Kidney (tissue), 14 donors: ENCODE results near the gene TMEM69. TPM values are rescaled to one million over a fixed set of nuclear protein-coding genes. Genes with fewer than 3 reads are reported as not detected.

Source experiments
- DNase-seq, 5 donors: peaks; one replicate each; pipeline ENCODE4 v3.0.0-alpha.2; 2013 to 2020
- FAIRE-seq: peaks from 2 replicates; lab custom pipeline; 2012; peaks lifted over from hg19 to GRCh38; lab: Jason Lieb, UNC
- H3K27ac ChIP-seq, 2 donors: one replicate each; pipeline ENCODE4 v1.7.0; 2013; ENCODE audit warnings: low read depth in 2 of 2, low read length in 2 of 2, inconsistent platforms in 1 of 2
- H3K27me3 ChIP-seq: one replicate; pipeline ENCODE4 v1.7.1; 2013; ENCODE audit warnings: low read length, inconsistent platforms; ENCODE audit not compliant: control insufficient read depth, insufficient read depth
- H3K36me3 ChIP-seq, 3 donors: one replicate each; pipeline versions ENCODE4 v1.7.0 to v1.7.1; 2013; ENCODE audit warnings: low read length in 3 of 3, control low read depth in 1 of 3, inconsistent platforms in 1 of 3; ENCODE audit not compliant: insufficient read depth in 3 of 3, control insufficient read depth in 2 of 3
- H3K4me1 ChIP-seq, 3 donors: one replicate each; pipeline versions ENCODE4 v1.7.0 to v1.7.1; 2013; ENCODE audit warnings: low read length in 3 of 3, inconsistent platforms in 1 of 3, low read depth in 1 of 3; ENCODE audit not compliant: control insufficient read depth in 2 of 3, insufficient read depth in 2 of 3
- H3K4me3 ChIP-seq, 3 donors: one replicate each; pipeline versions ENCODE4 v1.7.0 to v1.8.1; 2013; ENCODE audit warnings: low read length in 3 of 3, control low read depth in 1 of 3, inconsistent platforms in 1 of 3
- H3K9ac ChIP-seq, 3 donors: one replicate each; pipeline versions ENCODE4 v1.7.0 to v1.7.1; 2013; ENCODE audit warnings: low read length in 3 of 3, control low read depth in 1 of 3, inconsistent platforms in 1 of 3
- H3K9me3 ChIP-seq, 3 donors: one replicate each; pipeline versions ENCODE4 v1.7.0 to v1.7.1; 2013; ENCODE audit warnings: low read length in 3 of 3, control low read depth in 1 of 3, inconsistent platforms in 1 of 3; ENCODE audit not compliant: control insufficient read depth in 2 of 3, insufficient read depth in 1 of 3
- intact Hi-C: fragments of 100-400 bp; cut with DNase I; formaldehyde crosslinking; loops from one replicate; pipeline ENCODE4 v1.11.1; 2022
- polyA plus RNA-seq: library from polyadenylated mRNA; stranded (reverse); fragments of 350-450 nt; fragmentation: Illumina TruSeq; extraction: RNeasy Lipid Tissue Mini Kit (QIAGEN cat#74804); gene quantifications from one replicate; pipeline ENCODE4 v1.2.3, GENCODE V29; 2014; ENCODE audit warnings: low read depth, low replicate concordance; ENCODE audit not compliant: insufficient read depth
- total RNA-seq: library from RNA; stranded (reverse); fragmentation: NEBNext Ultra II Directional; extraction: Animal tissue kit (Norgen Biotek cat#: 25700); gene quantifications from one replicate; pipeline ENCODE4 v1.2.1, GENCODE V29; 2021
- TF ChIP-seq, protein P1 (sequence below): IDR thresholded peaks from 3 replicates; pipeline ENCODE4 v1.5.1; 2012; ENCODE audit warnings: mild to moderate bottlenecking, moderate library complexity, borderline replicate concordance; ENCODE audit not compliant: insufficient read depth; ENCODE audit errors: extremely low read depth
- donor health status: control.
- donor health status: control.
- donor health status: control.
- donor health status: control.
- donor health status: control.
- donor health status: DM: yes; HTN: yes; CAD: no.
- donor health status: Normal renal cell carcinoma (clear cell type).

Gene TMEM69
- total and polyA plus RNA-seq, 2 donors from 2014 or later: 21.7 to 23.1 TPM

DNA sequence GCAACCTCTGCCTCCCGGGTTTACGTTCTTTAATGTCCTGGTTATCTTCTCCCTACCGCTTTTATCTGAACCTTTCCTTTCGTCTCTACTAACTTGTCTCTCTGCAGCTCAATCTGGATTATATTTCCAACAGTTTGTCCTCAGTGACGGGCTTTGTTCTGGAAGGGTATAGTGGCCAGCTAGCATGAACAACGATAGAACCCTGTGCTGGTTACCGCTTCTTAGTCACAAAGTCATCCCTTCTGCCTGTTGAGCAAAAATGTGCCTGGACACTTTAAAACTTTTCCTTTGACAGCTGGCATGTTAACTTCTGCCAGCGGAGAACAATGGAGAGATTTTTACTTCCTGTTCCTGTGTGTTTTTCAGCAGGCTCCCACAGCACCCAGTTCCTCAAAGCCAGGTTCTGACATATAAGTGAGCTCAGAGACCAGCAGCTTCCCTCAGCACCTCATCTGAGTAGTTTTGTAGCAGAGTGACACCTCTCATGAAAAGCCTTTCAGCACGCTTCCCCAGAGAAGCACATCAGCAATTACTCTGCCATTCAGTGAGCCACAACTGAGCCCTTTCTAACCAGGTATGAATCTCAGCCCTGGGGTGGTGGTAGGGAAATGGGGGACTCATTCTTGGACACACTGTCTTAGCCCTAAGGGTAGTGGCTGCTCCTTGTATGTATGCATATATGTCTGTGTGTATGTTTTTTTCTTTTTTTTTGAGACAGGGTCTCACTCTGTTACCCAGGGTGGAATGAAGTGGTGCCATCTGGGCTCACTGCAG is 40.5 kb upstream of the TMEM69 start:
- Histone ChIP-seq H3K9me3 (no peaks in the 10 kb centered on the region), H3K4me3 (no peak overlapping the region), H3K9ac (no peak overlapping the region), H3K27ac (no peak overlapping the region), H3K27me3 (no peaks in the 10 kb centered on the region), H3K36me3 (peaks cover 11 to 14% (median 12%) of the 10 kb centered on the region in 3 donors), H3K4me1 (peaks cover 0 to 7% (median 0%) of the 10 kb centered on the region in 3 donors)
- FAIRE-seq: no peak
- TF ChIP-seq, protein P1, sequence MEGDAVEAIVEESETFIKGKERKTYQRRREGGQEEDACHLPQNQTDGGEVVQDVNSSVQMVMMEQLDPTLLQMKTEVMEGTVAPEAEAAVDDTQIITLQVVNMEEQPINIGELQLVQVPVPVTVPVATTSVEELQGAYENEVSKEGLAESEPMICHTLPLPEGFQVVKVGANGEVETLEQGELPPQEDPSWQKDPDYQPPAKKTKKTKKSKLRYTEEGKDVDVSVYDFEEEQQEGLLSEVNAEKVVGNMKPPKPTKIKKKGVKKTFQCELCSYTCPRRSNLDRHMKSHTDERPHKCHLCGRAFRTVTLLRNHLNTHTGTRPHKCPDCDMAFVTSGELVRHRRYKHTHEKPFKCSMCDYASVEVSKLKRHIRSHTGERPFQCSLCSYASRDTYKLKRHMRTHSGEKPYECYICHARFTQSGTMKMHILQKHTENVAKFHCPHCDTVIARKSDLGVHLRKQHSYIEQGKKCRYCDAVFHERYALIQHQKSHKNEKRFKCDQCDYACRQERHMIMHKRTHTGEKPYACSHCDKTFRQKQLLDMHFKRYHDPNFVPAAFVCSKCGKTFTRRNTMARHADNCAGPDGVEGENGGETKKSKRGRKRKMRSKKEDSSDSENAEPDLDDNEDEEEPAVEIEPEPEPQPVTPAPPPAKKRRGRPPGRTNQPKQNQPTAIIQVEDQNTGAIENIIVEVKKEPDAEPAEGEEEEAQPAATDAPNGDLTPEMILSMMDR: no peak
- intact Hi-C loops: no loop called here
- no peak for DNase-seq

DNA sequence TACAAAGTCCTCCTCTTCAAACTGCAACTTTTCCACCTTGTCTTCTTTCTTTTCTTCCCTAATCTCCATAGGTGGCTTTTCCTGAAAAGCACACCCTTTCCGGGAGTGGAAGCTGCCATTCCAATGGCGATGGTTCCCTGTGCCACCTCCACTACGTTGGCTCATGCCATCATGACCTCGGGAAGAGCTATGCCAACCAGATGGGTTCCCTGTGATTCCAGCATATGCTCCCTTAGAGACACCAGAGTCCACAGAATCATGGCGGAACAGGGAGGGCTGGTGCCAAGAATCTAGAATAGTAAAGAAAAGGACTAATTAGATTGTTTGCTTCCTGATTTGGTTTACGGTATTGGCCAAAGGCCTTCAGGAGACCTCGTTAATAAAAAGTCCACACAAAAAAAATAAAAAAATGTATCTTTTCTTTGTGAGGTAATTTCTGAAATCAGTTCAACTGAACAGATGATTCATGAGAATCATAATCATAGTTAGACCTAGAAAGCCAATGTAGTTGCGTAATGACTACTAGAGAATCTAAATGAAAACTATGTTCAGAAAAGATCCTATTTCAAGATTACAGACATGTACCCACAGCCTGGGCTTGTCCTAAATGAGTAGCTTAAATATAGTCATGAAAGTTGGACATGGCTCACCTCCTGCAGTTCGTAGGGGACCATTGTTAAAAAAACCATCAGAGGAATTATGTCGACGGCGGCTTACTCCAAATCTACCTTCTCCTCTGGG is 33.3 kb upstream of the TMEM69 start:
- FAIRE-seq (no peak), DNase-seq (no peak)
- no peaks in the 10 kb centered on the region for H3K4me1 ChIP-seq
- H3K36me3 ChIP-seq: peaks cover 16 to 70% (median 34%) of the 10 kb centered on the region in 3 donors
- no peak overlapping the region for H3K27ac ChIP-seq
- H3K9me3 ChIP-seq: no peaks in the 10 kb centered on the region
- intact Hi-C loops: no loop called here
- H3K4me3 ChIP-seq: no peak overlapping the region
- no peaks in the 10 kb centered on the region for H3K27me3 ChIP-seq
- no peak overlapping the region for H3K9ac ChIP-seq
- TF ChIP-seq, protein P1: no peak

DNA sequence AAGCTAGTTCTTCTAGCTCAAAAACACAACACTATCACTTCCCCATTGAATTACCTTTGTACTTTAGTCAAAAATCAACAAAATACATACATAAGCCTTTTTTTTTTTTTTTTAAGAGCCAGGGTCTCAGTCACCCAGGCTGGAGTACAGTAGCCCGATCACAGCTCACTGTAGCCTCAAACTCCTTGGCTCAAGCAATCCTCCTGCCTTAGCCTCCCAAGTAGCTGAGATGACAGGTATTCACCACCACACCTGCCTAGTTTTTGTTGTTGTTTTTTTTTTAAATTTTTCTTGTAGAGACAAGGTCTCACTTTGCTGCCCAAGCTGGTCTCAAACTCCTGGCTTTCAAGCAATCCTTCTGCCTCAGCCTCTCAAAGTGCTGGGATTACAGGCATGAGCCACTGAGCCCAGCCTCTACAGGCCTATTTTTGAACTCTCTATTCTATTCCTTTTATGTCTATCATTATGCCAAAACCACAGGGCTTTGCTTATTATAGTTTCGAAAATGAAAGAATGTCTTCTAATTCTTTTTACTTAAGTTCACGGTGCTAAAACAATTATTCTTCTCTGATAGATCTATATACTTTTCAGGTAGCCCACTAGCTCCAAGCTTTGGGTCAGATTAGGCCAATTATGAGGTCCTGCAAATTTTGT is 31.3 kb upstream of the TMEM69 start:
- FAIRE-seq: no peak
- Histone ChIP-seq H3K36me3 (peaks cover 7 to 66% (median 26%) of the 10 kb centered on the region in 3 donors), H3K9me3 (no peaks in the 10 kb centered on the region), H3K9ac (no peak overlapping the region), H3K4me3 (no peak overlapping the region), H3K27me3 (no peaks in the 10 kb centered on the region), H3K27ac (no peak overlapping the region), H3K4me1 (no peaks in the 10 kb centered on the region)
- TF ChIP-seq, protein P1: no peak
- intact Hi-C loops: no loop called here
- no peak for DNase-seq
